HG02981 (cell line): Measurements from ENCODE around the gene RC3H1.
"Not testable (repeated sequence)": the region's sequence is repeated elsewhere in the genome, so short reads cannot be mapped to it uniquely, and the experiment has no call there.

Source experiments
- ATAC-seq: cut with Tn5 transposase; IDR thresholded peaks from one replicate; pipeline ENCODE4 v1.9.1; 2021; ENCODE audit warnings: mild to moderate bottlenecking, moderate library complexity; ENCODE audit not compliant: unreplicated experiment

The RC3H1 gene

GRCh38 chr1:174023440-174023839 lies 1.3 kb upstream of the RC3H1 start:
- no peak for ATAC-seq

GRCh38 chr1:174022976-174023277 lies 770 bp upstream of the RC3H1 start:
- ATAC-seq: no peak

- peak; percentile 34 for ATAC-seq
Measured at GRCh38 chr1:174021591-174022079, 522 bp downstream of the RC3H1 start.

- ATAC-seq: no peak
Measured at GRCh38 chr1:174018565-174018964, 3.6 kb downstream of the RC3H1 start.

GRCh38 chr1:174017231-174017970 lies 4.8 kb downstream of the RC3H1 start:
- no peak for ATAC-seq

GRCh38 chr1:174013864-174014418 lies 8.2 kb downstream of the RC3H1 start:
- no peak for ATAC-seq

GRCh38 chr1:174008979-174009378 lies 13.2 kb downstream of the RC3H1 start:
- no peak for ATAC-seq

GRCh38 chr1:174008269-174008668 lies 13.9 kb downstream of the RC3H1 start:
- no peak for ATAC-seq

GRCh38 chr1:174007851-174008250 lies 14.3 kb downstream of the RC3H1 start:
- ATAC-seq: no peak

- ATAC-seq: peak; percentile 97
Measured at GRCh38 chr1:174005032-174005431, 17.1 kb downstream of the RC3H1 start.

GRCh38 chr1:174003867-174004266 lies 18.3 kb downstream of the RC3H1 start:
- no peak for ATAC-seq

- no peak for ATAC-seq
Measured at GRCh38 chr1:174001573-174001972, 20.6 kb downstream of the RC3H1 start.

GRCh38 chr1:174000371-174000770 lies 21.8 kb downstream of the RC3H1 start:
- ATAC-seq: no peak

GRCh38 chr1:173997791-173998190 lies 24.4 kb downstream of the RC3H1 start:
- no peak for ATAC-seq

- ATAC-seq: no peak
Measured at GRCh38 chr1:173996995-173997394, 25.2 kb downstream of the RC3H1 start.

- ATAC-seq: no peak
Measured at GRCh38 chr1:173995475-173995874, 26.7 kb downstream of the RC3H1 start.

- ATAC-seq: not testable (repeated sequence)
Measured at GRCh38 chr1:173993948-173994347, 28.2 kb downstream of the RC3H1 start.

GRCh38 chr1:173988068-173988467 lies 34.1 kb downstream of the RC3H1 start:
- ATAC-seq: no peak

- no peak for ATAC-seq
Measured at GRCh38 chr1:173986951-173987350, 35.2 kb downstream of the RC3H1 start.

- ATAC-seq: no peak
Measured at GRCh38 chr1:173970252-173970651, 51.9 kb downstream of the RC3H1 start.

GRCh38 chr1:173965896-173966295 lies 56.3 kb downstream of the RC3H1 start:
- not testable (repeated sequence) for ATAC-seq

- no peak for ATAC-seq
Measured at GRCh38 chr1:173963477-173963876, 58.7 kb downstream of the RC3H1 start.

- ATAC-seq: no peak
Measured at GRCh38 chr1:173960625-173961024, 61.5 kb downstream of the RC3H1 start.
